ENCODE measurements around the gene AKAP17A.

DNA sequence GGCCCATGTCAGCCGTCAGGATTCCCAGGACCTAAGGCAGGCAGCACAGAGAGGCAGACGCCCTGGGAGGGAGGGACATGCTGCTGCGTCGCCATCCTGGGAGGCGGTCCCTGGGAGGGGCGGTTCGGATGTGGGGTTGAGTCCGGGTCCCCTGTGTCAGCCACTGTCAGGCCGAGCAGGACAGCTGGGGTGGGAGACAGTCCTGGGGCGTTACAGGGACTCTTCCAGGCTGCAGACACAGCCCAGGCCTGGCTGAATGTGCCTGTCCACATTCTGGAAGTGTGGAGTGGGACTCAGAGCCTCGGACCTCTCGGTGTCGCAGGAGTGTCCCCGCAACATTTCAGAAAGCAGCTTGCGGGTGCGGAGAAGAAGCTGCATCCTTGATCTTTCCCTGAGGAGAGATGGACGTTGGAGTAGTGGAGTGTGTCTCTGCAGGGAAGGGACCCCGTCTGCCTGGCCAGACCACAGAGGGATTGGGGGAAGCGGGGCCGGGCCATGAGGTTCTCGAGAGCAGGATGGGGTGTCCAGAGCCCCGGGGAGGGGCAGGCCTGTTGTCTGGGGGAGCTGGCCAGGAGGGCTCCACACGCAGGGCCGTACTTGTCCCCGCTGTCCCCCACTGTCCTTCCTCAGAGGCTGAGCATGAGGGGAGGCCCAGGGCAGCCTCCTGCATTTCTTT lies 6.1 kb downstream of the AKAP17A start:
- TF ChIP-seq, protein P1, sequence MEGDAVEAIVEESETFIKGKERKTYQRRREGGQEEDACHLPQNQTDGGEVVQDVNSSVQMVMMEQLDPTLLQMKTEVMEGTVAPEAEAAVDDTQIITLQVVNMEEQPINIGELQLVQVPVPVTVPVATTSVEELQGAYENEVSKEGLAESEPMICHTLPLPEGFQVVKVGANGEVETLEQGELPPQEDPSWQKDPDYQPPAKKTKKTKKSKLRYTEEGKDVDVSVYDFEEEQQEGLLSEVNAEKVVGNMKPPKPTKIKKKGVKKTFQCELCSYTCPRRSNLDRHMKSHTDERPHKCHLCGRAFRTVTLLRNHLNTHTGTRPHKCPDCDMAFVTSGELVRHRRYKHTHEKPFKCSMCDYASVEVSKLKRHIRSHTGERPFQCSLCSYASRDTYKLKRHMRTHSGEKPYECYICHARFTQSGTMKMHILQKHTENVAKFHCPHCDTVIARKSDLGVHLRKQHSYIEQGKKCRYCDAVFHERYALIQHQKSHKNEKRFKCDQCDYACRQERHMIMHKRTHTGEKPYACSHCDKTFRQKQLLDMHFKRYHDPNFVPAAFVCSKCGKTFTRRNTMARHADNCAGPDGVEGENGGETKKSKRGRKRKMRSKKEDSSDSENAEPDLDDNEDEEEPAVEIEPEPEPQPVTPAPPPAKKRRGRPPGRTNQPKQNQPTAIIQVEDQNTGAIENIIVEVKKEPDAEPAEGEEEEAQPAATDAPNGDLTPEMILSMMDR (IDR thresholded peaks at IDR 0.05; ENCODE audit: poor library complexity, severe bottlenecking) = no peak
- TF ChIP-seq SMC3 (conservative IDR thresholded peaks at IDR 0.05; ENCODE audit: poor library complexity) = no peak
- TF ChIP-seq, protein P2, sequence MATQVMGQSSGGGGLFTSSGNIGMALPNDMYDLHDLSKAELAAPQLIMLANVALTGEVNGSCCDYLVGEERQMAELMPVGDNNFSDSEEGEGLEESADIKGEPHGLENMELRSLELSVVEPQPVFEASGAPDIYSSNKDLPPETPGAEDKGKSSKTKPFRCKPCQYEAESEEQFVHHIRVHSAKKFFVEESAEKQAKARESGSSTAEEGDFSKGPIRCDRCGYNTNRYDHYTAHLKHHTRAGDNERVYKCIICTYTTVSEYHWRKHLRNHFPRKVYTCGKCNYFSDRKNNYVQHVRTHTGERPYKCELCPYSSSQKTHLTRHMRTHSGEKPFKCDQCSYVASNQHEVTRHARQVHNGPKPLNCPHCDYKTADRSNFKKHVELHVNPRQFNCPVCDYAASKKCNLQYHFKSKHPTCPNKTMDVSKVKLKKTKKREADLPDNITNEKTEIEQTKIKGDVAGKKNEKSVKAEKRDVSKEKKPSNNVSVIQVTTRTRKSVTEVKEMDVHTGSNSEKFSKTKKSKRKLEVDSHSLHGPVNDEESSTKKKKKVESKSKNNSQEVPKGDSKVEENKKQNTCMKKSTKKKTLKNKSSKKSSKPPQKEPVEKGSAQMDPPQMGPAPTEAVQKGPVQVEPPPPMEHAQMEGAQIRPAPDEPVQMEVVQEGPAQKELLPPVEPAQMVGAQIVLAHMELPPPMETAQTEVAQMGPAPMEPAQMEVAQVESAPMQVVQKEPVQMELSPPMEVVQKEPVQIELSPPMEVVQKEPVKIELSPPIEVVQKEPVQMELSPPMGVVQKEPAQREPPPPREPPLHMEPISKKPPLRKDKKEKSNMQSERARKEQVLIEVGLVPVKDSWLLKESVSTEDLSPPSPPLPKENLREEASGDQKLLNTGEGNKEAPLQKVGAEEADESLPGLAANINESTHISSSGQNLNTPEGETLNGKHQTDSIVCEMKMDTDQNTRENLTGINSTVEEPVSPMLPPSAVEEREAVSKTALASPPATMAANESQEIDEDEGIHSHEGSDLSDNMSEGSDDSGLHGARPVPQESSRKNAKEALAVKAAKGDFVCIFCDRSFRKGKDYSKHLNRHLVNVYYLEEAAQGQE (IDR thresholded peaks at IDR 0.05; ENCODE audit: borderline replicate concordance) = no peak
- no peak for TF ChIP-seq EP300 (conservative IDR thresholded peaks at IDR 0.05; ENCODE audit: poor library complexity, severe bottlenecking)
- no peak for TF ChIP-seq TAF1 (IDR thresholded peaks at IDR 0.05; ENCODE audit: low read depth)
- TF ChIP-seq MXI1 (conservative IDR thresholded peaks at IDR 0.05; ENCODE audit: poor library complexity, severe bottlenecking) = no peak
- no peak for TF ChIP-seq RAD21 (conservative IDR thresholded peaks at IDR 0.05)

Measured in neural cell (in vitro differentiated cells).